HG02973 (cell line): ENCODE measurements around the gene IQSEC2.

Source experiments
- ATAC-seq: cut with Tn5 transposase; IDR thresholded peaks from one replicate; pipeline ENCODE4 v1.9.1; 2021; ENCODE audit warnings: moderate library complexity; ENCODE audit not compliant: unreplicated experiment

IQSEC2 gene

DNA sequence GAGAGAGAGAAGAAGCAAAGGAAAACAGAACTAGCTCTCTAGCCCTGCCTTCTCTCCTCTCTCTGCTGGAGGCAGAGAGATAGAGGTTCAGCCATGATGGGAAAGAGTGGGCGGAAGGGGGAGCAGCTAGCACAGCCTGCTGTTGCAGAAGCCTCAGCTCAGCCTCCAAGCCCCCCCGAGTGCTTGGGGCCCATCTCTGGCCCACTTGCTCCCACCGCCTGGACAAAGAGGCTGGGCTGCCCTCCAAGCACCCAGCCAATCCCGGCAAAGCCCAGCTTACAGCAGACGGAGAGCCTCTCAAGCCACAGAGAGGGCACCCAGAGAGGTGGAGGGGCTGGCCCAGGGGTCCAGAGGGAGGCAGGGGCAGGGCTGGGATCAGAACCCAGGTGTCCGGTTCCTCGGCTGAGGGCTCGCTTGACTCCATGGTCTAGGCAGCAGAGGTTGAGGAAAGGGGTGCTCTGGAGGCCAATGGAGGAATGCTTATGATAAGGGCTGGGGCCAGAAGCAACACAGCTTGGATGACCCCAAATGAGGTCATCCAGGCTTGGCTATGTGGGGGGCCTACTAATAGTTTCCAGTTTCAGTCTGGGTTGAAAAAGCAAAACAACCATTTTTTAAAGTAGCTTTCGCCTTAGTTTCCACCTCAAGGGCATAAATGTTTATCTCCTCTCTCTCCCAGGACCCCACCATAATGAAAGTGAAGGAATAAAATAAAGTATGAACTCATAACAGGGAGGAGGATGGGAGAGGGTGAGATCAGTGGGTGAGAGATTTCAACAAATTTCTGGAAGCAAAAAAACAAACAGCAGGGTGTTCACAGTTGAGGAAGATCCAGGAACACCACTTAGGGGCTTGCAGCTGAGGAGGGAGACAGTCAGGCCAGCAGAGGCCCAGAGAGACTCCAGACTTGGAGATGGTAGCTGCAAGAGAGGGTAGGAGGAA is 24.9 kb upstream of the IQSEC2 start:
- ATAC-seq = no peak

DNA sequence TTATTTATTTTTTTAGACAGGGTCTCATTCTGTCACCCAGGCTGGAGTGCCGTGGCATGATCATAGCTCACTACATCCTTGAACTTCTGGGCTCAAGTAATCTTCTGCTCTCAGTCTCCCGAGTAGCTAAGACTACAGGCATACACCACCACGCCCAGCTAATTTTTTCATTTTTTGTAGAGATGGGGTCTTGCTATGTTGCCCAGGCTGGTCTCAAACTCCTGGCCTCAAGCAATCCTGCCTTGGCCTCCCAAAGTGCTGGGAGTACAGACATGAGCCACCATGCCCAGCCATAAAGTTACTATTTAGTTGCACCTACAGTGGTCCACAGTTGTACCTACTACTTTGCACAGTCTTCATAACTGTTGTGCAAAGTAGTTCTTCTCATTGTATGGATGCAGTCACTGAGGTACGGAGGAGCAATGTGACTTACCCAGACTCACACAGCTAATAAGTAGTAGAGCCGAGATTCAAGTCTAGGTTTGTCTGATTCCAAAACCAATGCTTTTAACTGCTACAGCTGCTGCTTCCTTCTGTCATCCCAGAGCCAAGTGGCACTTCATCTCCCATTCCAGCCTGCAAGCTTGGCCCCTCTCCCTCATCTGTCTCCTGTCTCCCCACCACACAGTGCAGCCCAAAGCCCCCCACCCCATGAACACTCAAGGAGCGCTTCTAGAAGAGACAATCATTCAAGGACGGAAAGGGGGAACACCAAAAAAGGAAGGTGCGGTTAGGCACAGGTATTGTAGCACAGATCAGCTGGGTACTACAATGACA is 24.0 kb upstream of the IQSEC2 start:
- ATAC-seq = no peak

DNA sequence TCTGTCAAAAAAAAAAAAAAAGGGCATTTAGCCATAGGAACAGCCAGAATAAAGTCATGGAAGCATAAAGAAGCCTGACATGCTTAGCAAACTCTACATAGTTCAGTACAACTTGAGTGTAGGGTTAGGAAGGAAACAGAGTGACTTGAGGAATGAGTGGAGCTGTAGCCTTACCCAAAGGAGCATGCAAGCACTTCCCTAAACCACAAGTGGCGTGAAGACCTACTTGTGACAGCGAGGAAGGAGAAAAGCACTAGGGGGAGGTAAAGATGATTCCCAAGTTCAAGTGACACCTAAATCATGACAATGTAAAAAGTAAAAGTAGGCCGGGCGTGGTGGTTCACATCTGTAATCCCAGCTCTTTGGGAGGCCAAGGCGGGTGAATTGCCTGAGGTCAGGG is 21.8 kb upstream of the IQSEC2 start:
- no peak for ATAC-seq

DNA sequence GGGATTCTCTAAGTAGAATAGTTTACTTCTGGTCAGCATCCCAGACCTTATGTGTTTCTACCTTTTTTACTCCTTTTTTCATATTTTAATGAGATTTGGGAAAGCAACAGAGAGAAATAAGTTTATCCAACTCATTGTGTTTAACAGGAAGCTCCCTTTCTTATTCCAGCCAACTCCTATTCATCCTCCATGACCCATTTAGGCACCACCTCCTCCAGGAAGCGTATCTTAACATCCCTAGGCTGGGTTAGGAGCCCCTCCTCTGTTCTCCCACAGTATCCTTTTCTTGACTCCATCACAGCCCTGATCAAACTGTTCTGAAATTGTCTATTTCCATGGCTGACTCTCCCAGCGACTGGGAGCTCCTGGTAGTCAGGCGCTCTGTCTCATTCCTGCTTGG is 18.8 kb upstream of the IQSEC2 start:
- ATAC-seq = no peak

- no peak for ATAC-seq
Measured at GRCh38 chrX:53294024-53294648, 12.8 kb upstream of the IQSEC2 start.

- ATAC-seq = no peak
Measured at GRCh38 chrX:53291596-53291995, 10.2 kb upstream of the IQSEC2 start.

- ATAC-seq = no peak
Measured at GRCh38 chrX:53290441-53291041, 9.2 kb upstream of the IQSEC2 start.

DNA sequence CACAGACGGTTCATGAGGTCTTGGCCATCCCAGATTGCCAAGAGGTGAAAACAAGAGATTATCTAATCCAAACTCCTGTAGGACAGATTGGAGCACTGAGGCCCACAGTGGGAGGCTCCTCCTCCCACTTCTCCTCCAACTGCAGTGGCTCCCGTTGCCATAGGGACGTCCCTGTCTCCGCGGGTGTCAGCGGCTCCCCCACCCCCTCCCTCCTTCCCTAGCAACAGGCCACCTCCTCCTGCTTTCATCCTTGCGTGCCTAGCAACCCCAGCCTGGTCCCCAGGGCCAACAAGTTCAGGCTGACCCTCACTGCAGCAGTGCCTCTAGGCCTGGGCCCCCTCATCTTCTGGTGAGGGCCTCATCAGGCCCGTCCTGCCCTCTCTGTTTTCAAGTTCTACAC is 6.8 kb upstream of the IQSEC2 start:
- ATAC-seq = no peak

DNA sequence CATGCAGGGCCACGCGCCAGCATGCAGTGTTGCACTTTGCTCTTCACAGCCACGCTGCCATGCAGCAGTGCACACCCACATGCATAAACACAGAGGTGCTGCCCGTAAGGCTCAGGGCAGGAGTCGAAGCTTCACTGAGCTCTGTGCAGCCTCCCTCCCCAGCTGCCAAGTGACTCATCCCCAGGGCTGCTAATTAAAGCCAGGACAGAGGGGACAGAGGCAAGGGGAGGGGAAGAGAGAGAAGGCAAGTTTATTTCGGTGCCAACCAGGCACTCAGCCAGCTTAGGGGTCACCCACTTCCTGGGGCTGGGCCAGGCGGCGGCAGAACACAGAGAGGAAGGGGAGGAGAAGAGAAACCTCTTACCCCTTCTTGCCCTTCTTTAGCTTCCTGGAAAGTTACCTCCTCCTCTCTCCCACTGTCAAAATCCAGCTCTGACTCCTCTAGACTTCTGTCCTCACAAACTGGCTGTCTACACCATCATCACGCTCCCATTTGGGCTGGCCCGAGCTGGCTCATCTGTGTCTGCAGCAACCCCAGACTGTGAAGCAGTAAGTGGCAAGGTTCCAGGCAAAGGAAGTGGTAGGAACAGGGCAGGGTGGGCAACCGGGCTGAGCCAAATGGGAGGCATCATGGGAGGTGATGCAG is 6.2 kb upstream of the IQSEC2 start:
- ATAC-seq = no peak

DNA sequence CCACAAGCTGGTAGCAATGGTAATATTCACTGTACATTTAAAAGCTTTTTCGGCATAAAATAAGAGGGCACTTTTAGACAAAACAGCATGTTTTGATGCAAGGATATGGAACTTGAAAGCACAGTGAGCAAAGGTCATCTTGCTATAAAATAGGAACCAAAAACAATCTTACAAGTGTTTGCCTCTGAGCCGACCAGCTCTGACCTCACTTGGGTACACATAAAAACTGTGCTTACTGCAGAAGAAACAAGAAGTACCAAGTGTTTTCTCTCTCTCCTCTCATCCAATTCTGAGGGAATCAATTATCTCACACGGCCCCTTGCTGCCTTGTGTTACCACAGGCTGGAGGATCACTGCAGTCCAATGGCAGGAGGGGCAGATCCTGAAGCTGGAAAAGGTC is 4.8 kb upstream of the IQSEC2 start:
- ATAC-seq = no peak

DNA sequence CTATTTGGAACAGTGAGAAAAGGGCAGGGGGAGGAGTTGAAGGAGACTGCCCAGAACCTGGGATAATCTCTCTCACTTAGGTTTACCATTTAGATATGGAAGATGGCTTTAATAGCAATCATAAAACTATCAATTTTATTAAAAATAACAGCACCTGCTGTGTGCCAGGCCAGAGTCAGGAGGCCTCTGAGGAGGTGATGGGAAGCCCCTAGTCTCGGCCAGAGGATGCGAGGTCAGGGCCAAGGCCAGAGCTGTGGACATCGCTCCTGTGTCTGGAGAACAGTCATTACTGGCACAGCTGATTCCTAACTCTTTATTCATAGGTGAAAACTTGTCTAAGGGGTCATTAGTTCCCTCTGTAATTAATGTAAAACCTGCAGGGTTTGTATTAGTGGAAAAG is 4.2 kb upstream of the IQSEC2 start:
- ATAC-seq = no peak

DNA sequence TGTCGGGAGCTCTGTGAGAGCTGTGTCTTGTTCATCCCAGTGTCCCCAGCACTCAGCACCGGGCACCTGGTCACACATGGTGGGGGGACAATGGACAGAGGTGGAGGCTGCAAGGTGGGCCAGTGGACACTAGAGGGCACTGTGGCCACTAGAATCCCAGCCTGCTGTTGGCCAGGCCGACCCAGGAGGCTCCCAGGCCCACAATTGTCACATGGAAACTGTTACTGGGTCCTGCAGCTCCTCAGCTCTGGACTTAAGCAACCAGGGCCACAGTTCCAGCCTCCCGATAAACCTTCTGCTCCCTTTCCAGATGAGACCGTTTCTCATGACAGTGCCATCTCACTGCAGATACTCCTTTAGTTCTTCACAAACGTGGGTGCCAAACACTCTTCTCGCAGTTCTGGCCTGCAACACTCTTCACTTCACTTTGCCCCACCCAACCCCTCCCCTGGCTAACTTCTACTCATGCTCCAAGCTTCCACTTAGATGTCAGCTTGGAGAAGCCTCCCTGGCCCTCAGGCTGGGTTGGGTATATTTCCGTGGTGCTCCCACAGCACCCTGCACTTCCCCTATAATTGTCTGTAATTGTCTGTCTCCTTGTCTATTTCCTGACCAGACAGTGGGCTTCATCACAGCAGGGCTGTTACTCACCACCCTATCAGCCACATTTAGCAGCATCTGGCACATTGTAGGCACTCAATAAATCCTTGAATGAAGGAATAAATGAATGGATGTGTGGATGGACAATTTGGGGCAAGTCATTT is 3.5 kb upstream of the IQSEC2 start:
- no peak for ATAC-seq

- ATAC-seq = no peak
Measured at GRCh38 chrX:53283567-53283966, 2.2 kb upstream of the IQSEC2 start.

GRCh38 chrX:53283099-53283498 is 1.7 kb upstream of the IQSEC2 start:
- no peak for ATAC-seq

GRCh38 chrX:53281963-53282695 is 745 bp upstream of the IQSEC2 start:
- no peak for ATAC-seq

GRCh38 chrX:53280331-53281320 is 758 bp downstream of the IQSEC2 start:
- ATAC-seq = no peak

GRCh38 chrX:53279296-53280237 is 1.8 kb downstream of the IQSEC2 start:
- ATAC-seq = no peak
